GM19025 (cell line): ENCODE data around the gene NAGS.
"Not testable (repeated sequence)": the region's sequence is repeated elsewhere in the genome, so short reads cannot be mapped to it uniquely, and the experiment has no call there.

Source experiments
- ATAC-seq: cut with Tn5 transposase; IDR thresholded peaks from one replicate; pipeline ENCODE4 v1.9.1; 2021; ENCODE audit warnings: mild to moderate bottlenecking, low read depth, moderate library complexity; ENCODE audit not compliant: unreplicated experiment

Gene NAGS

DNA sequence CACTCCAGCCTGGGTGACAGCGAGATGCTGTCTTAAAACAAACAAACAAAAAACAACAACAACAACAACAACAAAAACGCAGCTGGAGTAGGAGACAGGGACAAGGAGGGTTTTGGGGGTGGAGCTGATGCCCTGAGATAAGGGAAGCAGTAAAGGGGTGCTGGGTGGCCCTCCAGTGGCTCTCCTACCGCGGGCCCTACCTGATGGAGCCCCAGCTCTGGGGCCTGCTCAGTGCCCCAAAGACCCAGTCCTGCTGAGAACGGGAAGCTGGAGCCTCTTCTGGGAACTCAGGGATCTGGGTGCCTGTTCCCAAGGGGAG is 21.3 kb upstream of the NAGS start:
- no peak for ATAC-seq

DNA sequence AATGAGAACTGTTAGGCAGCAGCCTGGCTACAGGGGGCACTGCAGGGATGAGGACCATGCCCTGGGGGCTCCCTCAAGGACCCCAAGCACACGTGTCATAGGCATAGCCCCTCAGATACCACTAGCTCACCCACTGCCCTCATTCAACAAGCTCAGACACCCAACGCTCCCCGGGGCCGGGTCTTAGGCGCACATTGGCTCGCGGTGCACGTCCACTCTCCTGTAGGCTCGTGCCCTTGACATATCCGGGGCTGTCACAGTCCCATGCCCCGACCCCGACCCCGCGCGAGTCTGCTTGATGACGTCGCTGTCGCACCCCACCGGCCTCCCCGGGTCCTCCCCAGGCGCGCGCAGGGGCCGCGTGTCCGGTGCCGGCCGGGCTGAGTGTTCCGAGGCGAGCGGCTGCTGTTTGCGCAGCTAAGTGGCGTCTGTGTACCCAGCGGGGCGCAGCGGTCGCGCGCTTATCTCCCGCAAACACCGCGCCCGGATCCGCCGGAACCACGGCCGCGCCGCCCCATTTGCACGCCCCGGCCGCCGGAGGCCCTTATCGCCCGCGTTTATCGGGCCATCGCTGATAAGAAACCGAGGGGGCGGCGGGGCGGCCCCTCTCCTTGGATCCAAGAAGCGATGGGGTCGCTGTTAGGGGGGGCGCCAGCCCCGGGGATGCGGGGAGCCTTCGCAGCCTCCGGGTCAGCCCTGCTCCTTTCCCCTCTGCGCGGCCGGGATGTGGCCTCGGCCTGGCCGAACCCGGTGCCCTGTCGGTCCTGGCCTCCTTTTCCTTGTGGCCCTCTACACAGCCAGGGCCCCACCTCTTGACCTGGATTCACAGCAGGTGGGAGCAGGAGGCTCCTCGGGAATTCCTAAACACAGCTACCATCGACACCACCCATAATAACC is 20.7 kb upstream of the NAGS start:
- ATAC-seq = no peak

GRCh38 chr17:43984521-43984920 is 19.9 kb upstream of the NAGS start:
- ATAC-seq = no peak

DNA sequence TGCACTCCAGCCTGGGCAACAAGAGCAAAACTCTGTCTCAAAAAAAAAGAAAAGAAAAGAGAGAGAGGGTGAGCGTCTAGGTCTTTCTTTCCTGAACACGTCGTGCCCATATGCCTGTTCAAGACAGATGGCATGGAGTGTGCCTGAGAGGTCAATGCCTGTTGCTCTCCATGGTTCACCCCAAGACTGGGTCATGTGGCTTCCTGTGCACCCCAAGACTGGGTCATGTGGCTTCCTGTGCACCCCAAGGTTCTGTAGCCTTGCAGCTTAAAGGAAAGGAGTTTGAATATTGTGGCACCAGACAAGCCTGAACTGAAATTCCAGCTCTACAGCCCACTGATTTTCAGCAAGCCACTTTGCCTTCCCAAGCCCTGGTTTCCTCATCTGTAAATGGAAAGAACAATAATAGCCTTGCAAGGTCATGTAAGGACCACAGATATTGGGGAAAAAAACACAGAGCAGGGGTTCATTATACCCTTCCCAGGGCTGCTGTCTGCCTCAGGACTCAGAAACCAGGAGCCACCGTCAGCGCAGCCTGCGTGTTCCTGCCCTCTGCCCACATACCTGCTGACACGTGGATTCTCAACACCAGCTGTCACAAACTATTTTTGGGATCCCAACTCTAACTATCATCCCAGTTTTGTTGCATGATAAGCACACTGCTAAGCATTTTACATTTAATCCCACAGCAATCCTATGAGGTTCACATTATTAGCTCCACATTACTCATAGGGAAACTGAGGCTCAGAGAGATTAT is 18.0 kb upstream of the NAGS start:
- ATAC-seq = no peak

- no peak for ATAC-seq
Measured at GRCh38 chr17:43987131-43988021, 17.0 kb upstream of the NAGS start.

DNA sequence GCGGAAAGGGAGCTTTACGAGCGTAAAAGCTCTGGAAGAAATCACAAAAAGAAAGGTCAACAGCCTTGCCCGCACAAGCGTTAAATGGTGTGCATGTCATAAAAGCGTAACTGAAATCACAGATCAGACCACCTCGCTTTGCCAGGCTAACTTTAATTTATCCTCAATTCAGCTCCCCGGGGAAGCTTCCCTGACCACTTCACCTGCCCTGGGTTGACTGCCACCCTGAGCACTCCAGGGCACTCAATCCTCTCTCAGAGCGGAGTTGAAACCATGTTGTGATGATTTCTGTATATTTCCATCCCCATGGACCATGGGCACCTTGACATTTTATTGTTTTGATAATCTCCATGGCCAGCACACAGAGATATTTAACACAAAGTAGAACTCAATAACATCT is 16.1 kb upstream of the NAGS start:
- ATAC-seq = no peak

DNA sequence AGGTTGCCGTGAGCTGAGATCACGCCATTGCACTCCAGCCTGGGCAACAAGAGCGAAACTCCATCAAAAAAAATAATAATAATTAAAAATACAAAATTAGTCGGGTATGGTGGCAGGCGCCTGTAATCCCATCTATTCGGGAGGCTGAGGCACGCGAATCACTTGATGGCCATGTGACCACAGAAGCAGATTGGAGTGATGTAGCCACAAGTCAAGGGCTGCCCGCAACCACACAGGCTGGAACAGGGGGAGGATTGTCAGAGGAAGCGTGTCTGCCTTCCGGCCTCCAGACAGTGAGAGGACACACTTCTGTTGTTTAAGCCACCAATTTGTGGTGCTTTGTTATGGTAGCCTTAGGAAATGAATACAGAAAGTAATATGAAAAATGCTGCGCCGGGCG is 11.8 kb upstream of the NAGS start:
- no peak for ATAC-seq

DNA sequence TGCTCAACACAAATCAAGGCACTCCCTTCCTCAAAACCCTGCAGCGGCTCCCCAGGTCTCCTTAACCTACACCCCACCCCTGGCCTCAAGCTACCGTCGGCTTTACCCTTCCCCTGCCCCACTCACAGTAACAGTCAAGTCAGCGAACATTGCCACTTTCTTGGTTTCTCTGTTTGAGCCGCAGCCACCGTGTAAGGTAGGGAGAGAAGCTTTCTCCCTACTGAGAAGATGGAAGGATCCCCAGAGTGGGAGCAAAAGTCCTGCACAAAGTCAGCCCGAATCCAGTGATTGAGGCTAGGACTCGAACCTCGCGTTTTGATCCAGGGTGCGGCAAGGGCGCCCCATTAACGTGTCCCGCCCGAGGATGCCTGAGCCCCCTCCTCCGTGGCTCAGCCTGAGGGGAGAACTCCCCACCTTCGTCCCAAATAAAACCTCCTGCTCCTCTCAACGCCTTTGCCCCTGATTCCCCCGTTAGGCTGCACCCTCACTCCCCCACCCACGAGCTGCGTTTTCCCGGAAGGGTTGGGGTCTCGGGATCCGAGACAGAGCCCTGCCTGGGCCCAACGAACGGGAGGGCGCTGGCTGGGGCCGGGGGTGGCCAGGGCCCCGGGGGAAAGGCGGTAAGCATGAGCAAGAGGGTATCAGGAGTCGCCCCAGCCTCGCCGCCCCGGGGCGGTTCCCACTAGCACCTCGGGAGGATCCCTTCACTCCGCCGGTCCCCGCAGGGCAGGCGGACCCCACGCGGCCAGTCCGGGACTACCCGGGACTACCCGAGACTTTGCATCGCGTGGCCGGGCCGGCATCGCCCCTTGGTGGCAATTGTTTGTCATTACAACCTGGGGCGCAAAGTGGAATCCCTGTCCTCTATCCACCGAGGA is 9.9 kb upstream of the NAGS start:
- ATAC-seq = no peak

DNA sequence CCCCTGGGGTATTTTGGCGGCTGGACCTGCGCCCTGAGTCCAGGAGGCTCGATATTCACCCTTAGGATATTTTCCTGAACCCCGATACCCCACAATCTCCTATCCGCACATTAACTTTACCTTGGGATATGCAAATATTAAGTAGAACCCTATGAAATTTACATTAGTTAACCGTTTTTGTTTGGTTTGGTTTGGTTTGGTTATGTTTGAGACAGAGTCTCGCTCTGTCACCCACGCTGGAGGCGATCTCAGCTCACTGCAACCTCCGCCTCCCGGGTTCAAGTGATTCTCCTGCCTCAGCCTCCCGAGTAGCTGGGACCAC is 9.3 kb upstream of the NAGS start:
- ATAC-seq = no peak

- ATAC-seq = not testable (repeated sequence)
Measured at GRCh38 chr17:43997180-43997579, 7.2 kb upstream of the NAGS start.

- no peak for ATAC-seq
Measured at GRCh38 chr17:43998552-43998951, 5.9 kb upstream of the NAGS start.

GRCh38 chr17:43999024-43999423 is 5.4 kb upstream of the NAGS start:
- ATAC-seq = no peak

GRCh38 chr17:44000141-44000860 is 4.1 kb upstream of the NAGS start:
- ATAC-seq = no peak

- ATAC-seq = no peak
Measured at GRCh38 chr17:44000871-44001460, 3.5 kb upstream of the NAGS start.

DNA sequence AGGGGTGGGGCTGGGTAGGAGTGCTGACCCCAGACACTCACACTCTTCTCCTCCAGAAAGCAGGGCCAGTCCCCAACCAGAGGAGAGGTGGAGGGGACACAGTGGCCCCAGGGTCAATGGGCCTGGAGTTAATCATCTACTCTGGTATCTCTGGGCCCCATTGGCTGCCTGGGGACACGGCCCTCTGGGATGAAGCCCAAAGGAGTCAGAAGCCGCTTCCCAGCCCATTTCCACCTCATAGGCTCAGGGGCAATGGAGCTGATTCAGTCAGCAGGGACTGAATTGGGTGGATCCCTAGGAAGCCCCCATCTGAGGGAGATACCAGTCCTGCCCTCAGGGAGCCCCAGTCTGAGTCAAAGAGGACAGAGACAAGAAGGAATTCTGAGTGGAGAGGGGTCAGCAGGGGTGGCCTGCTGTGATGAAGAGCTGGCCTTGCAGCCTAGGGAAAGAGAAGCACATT is 2.9 kb upstream of the NAGS start:
- no peak for ATAC-seq

DNA sequence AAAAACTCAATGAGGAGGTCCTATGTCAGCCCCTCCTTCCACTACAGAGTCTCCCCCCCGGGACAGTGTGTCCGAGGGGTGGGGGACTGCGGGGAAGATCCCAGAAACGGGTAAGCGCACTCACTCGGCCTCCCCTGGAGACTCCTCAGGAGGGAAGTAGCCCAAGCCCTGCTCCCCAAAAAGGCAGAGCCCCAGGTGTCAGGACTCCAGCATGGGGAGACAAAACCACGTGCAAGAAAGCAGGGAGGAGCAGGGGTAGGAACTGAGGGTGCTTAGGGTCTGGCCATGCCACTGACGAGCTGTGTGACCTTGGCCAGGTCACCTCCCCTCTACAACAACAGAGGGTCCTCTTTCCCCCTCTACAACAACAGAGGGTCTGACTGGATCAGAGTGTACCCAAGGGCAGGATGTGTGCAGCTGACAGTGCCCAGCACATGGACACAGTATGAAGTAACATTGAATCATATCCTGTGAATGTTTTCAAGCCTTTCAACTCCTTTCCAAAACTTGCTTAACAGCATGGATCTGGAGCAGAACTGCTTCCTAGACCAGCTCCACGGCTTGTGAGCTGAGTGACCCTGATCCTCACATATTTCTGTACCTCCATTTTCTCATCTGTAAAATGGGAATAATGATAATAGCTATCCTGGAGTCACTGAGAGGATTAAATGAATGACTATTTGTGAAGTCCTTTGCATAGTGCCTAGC is 2.1 kb upstream of the NAGS start:
- ATAC-seq = no peak

GRCh38 chr17:44004761-44005526 is 522 bp downstream of the NAGS start:
- no peak for ATAC-seq
